Calu3 (cell line): ENCODE measurements around the gene KRT5. TPM values are rescaled to one million over a fixed set of nuclear protein-coding genes. Genes with fewer than 3 reads are reported as not detected.

Source experiments
- BruUV-seq: library from RNA; stranded (reverse); fragments of 400-500 nt; replicated peaks from 2 replicates; lab custom pipeline; 2021; lab: Mats Ljungman, UMichigan
- CTCF ChIA-PET: fragments of 300-600 bp; sonication (Branson Sonifier 250); formaldehyde crosslinking; loops from one replicate; lab custom pipeline; 2022; ENCODE audit warnings: antibody characterized with exemption; lab: Charles Lee
- DNase-seq: peaks from one replicate; pipeline ENCODE4 v3.0.0; 2022
- H3K27ac Mint-ChIP-seq: one replicate; pipeline ENCODE4 v1.8.0; 2022; ENCODE audit warnings: mixed read lengths; ENCODE audit not compliant: unreplicated experiment
- H3K27me3 Mint-ChIP-seq: one replicate; pipeline ENCODE4 v1.8.0; 2022; ENCODE audit warnings: mixed read lengths; ENCODE audit not compliant: unreplicated experiment
- H3K36me3 Mint-ChIP-seq: one replicate; pipeline ENCODE4 v1.8.0; 2022; ENCODE audit warnings: mild to moderate bottlenecking, moderate library complexity, mixed read lengths; ENCODE audit not compliant: insufficient read depth, unreplicated experiment
- H3K4me1 Mint-ChIP-seq: one replicate; pipeline ENCODE4 v1.8.0; 2022; ENCODE audit warnings: mild to moderate bottlenecking, low read depth, mixed read lengths; ENCODE audit not compliant: unreplicated experiment
- H3K4me3 Mint-ChIP-seq: one replicate; pipeline ENCODE4 v1.8.0; 2022; ENCODE audit warnings: mild to moderate bottlenecking, low read depth, moderate library complexity, mixed read lengths; ENCODE audit not compliant: unreplicated experiment
- H3K9me3 Mint-ChIP-seq: one replicate; pipeline ENCODE4 v1.8.0; 2022; ENCODE audit warnings: low read depth, mixed read lengths; ENCODE audit not compliant: unreplicated experiment
- intact Hi-C: fragments of 100-400 bp; cut with micrococcal nuclease; formaldehyde crosslinking; loops from one replicate; pipeline ENCODE4 v1.10.0; 2022; ENCODE audit not compliant: unreplicated experiment
- total RNA-seq: library from RNA; stranded (reverse); gene quantifications from 2 replicates; pipeline ENCODE4 v1.2.3, GENCODE V29; 2022
- TF ChIP-seq, protein P1 (sequence below): fragments of 200-600 bp; IDR thresholded peaks from one replicate; pipeline ENCODE4 v1.8.0; 2022; ENCODE audit warnings: antibody characterized with exemption; ENCODE audit not compliant: unreplicated experiment

The KRT5 gene
- total RNA-seq, 1 experiment from 2014 or later: 1.3 TPM

DNA sequence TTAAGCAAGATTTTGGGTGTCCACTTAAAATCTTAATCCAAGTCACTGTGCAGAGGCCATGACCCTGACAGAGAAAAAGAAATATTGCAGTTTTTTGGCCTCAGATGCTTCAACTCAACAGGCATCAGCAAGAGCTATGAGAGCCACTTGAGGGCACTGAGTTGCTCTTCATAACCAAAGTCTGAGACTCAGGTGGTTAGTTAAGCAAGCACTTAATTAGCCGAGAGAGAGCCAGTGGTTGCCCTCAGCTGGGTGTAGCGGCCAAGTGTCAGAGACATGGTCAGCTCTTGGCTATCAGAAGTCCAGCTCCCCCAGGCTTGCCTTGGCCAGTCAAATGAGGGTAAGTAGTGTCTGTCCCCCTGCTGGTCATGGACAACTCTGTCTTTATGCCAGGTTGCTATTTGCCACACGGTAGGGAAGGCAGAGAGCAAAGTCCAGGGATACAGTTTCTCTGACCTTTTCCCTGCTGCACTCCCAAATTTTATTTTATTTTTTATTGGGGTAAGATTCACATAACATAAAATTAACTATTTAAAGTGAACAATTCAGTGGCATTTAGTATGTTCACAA lies 41.8 kb upstream of the KRT5 start:
- TF ChIP-seq, protein P1, sequence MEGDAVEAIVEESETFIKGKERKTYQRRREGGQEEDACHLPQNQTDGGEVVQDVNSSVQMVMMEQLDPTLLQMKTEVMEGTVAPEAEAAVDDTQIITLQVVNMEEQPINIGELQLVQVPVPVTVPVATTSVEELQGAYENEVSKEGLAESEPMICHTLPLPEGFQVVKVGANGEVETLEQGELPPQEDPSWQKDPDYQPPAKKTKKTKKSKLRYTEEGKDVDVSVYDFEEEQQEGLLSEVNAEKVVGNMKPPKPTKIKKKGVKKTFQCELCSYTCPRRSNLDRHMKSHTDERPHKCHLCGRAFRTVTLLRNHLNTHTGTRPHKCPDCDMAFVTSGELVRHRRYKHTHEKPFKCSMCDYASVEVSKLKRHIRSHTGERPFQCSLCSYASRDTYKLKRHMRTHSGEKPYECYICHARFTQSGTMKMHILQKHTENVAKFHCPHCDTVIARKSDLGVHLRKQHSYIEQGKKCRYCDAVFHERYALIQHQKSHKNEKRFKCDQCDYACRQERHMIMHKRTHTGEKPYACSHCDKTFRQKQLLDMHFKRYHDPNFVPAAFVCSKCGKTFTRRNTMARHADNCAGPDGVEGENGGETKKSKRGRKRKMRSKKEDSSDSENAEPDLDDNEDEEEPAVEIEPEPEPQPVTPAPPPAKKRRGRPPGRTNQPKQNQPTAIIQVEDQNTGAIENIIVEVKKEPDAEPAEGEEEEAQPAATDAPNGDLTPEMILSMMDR: peak; percentile 22
- H3K4me3 Mint-ChIP-seq: no peak overlapping the region
- H3K4me1 Mint-ChIP-seq: no peaks in the 10 kb centered on the region
- no peak overlapping the region for H3K27ac Mint-ChIP-seq
- BruUV-seq: no TSS peak
- DNase-seq: peak; percentile 17
- peaks cover 85% of the 10 kb centered on the region for H3K27me3 Mint-ChIP-seq
- CTCF ChIA-PET: no interaction called here
- no peaks in the 10 kb centered on the region for H3K9me3 Mint-ChIP-seq
- intact Hi-C loops: no loop called here
- H3K36me3 Mint-ChIP-seq: no peaks in the 10 kb centered on the region

DNA sequence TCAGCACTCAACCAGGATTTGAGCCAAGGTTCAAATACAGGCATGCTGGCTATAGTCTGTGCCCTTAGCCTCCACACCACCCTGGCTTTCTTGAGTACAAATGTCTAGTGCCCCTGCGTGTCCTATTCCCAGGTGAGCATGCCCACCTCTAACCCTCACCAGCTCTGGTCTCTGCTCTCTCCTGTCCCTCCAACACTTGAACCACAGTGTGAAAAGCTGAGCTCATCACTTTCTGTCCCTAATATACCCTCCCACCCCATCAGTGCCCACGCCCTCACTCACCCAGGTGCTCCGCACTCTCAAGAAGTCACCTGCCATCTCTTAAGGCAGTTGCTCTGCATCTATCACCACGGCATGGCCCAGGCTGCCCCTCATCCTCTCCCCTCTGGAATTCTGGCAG lies 39.8 kb upstream of the KRT5 start:
- Mint-ChIP-seq H3K9me3 (no peaks in the 10 kb centered on the region), H3K27ac (no peak overlapping the region), H3K4me1 (no peaks in the 10 kb centered on the region), H3K4me3 (no peak overlapping the region), H3K27me3 (peaks cover 85% of the 10 kb centered on the region), H3K36me3 (no peaks in the 10 kb centered on the region)
- TF ChIP-seq, protein P1: no peak
- CTCF ChIA-PET: interaction anchor here (0.6 to 0.7 kb wide), 2 partner anchors 152 to 725 kb away, joined by 3 to 4 read pairs; no protein-coding TSS in a partner anchor
- intact Hi-C loops: no loop called here
- no peak for DNase-seq
- no TSS peak for BruUV-seq

DNA sequence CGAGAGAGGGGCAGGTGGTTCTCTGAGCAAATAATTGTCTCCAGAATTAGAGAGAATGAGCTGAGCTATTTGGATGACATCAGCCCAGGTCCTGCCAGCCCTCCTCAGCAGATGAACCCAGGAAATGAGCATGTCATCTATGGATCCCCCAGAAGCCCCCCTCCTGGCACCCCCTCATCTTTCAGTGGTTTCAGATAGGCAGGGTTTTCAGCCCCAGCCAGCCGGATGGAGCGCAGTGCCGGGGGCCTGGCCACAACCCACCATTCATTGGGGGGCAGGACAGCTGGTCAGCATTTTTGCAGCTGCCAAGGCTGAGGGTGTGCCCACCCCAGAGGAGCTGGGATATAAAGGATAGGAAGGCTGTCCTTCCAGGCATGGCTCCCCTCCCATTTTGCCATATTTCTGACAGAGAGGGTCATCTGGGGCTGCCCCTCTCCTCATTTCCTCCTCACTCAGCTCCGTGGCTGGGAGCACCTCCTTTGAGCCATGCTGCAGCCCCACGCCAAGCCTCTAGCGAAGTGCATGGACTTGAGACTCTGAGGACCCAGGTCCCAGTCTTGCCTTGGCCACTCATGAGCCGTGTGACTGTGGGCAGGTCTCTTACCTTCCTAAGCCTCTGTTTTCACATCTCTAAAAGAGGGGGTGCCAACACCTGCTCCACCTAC lies 38.7 kb upstream of the KRT5 start:
- Mint-ChIP-seq H3K27me3 (peaks cover 85% of the 10 kb centered on the region), H3K9me3 (no peaks in the 10 kb centered on the region), H3K27ac (no peak overlapping the region), H3K4me3 (no peak overlapping the region), H3K36me3 (no peaks in the 10 kb centered on the region), H3K4me1 (no peaks in the 10 kb centered on the region)
- TF ChIP-seq, protein P1: no peak
- intact Hi-C loops: no loop called here
- CTCF ChIA-PET: no interaction called here
- no TSS peak for BruUV-seq
- DNase-seq: no peak

DNA sequence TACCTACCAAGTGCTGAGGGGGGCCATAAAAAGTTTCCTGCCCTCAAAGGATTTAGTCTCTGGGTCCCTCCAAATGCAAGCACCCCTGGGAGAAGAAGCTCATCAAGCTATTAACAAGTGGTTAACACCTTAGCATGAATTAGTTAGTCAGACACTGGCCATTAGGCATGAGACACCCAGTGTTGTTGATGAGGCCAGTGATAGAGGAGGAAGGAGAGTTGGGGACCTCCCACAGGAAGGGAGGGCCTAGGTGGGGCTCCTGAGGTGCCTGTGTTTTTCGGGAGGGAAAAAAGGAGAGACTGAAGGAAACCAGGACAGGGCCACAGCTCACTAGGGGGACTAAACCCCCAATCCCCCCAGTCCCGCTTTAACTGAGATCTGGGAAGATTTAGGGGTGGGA lies 37.3 kb upstream of the KRT5 start:
- H3K27me3 Mint-ChIP-seq: peaks cover 91% of the 10 kb centered on the region
- no TSS peak for BruUV-seq
- no peak for DNase-seq
- CTCF ChIA-PET: no interaction called here
- no peak overlapping the region for H3K4me3 Mint-ChIP-seq
- no peaks in the 10 kb centered on the region for H3K4me1 Mint-ChIP-seq
- no peak overlapping the region for H3K27ac Mint-ChIP-seq
- H3K9me3 Mint-ChIP-seq: no peaks in the 10 kb centered on the region
- TF ChIP-seq, protein P1: no peak
- intact Hi-C loops: no loop called here
- no peaks in the 10 kb centered on the region for H3K36me3 Mint-ChIP-seq
